ENCODE measurements around the gene RBMS1.
A peak's percentile ranks its signal among the peaks of the same experiment; 100 is the strongest.

Gene RBMS1

GRCh38 chr2:160290598-160290997 lies 203.0 kb downstream of the RBMS1 start:
- Histone ChIP-seq H3K27me3 (no peaks in the 10 kb centered on the region), H3K27ac (peak overlapping the region in 1 of 2 donors; percentile 20), H3K4me3 (no peak overlapping the region), H3K36me3 (peaks cover 7 to 14% (median 13%) of the 10 kb centered on the region in 3 donors), H3K4me1 (peaks cover 0 to 78% (median 40%) of the 10 kb centered on the region in 4 donors), H3K9me3 (no peaks in the 10 kb centered on the region)
- no peak for DNase-seq
- TF ChIP-seq CTCF (IDR thresholded peaks at IDR 0.05) = no peak
- intact Hi-C loops (cut with DNase I; ENCODE audit: low total_unique reads) = no loop called here

GRCh38 chr2:160289831-160290230 lies 203.8 kb downstream of the RBMS1 start:
- Histone ChIP-seq H3K4me1 (peaks cover 0 to 73% (median 38%) of the 10 kb centered on the region in 4 donors), H3K27me3 (no peaks in the 10 kb centered on the region), H3K36me3 (peaks cover 13 to 20% (median 20%) of the 10 kb centered on the region in 3 donors), H3K9me3 (no peaks in the 10 kb centered on the region), H3K27ac (no peak overlapping the region), H3K4me3 (no peak overlapping the region)
- intact Hi-C loops (cut with DNase I; ENCODE audit: low total_unique reads) = no loop called here
- TF ChIP-seq CTCF (IDR thresholded peaks at IDR 0.05) = no peak
- DNase-seq = no peak

GRCh38 chr2:160289126-160289525 lies 204.5 kb downstream of the RBMS1 start:
- H3K4me1 ChIP-seq = peaks cover 0 to 66% (median 31%) of the 10 kb centered on the region in 4 donors
- peak overlapping the region; percentile 29 to 35 for H3K27ac ChIP-seq
- no peaks in the 10 kb centered on the region for H3K27me3 ChIP-seq

GRCh38 chr2:160288324-160288723 lies 205.3 kb downstream of the RBMS1 start:
- H3K4me1 ChIP-seq = peaks cover 0 to 58% (median 28%) of the 10 kb centered on the region in 4 donors
- intact Hi-C loops (cut with DNase I; ENCODE audit: low total_unique reads) = no loop called here

More at GRCh38 chr2:160289126-160289525, 204.5 kb downstream of the RBMS1 start:
- Histone ChIP-seq H3K36me3 (peaks cover 20 to 27% (median 26%) of the 10 kb centered on the region in 3 donors), H3K4me3 (no peak overlapping the region), H3K9me3 (no peaks in the 10 kb centered on the region)
- intact Hi-C loops (cut with DNase I; ENCODE audit: low total_unique reads) = no loop called here
- no peak for DNase-seq
- no peak for TF ChIP-seq CTCF (IDR thresholded peaks at IDR 0.05)

GRCh38 chr2:160287476-160287875 lies 206.1 kb downstream of the RBMS1 start:
- no peak for DNase-seq
- peaks cover 0 to 49% (median 24%) of the 10 kb centered on the region in 4 donors for H3K4me1 ChIP-seq
- no peak overlapping the region for H3K4me3 ChIP-seq
- no peaks in the 10 kb centered on the region for H3K9me3 ChIP-seq
- TF ChIP-seq CTCF (IDR thresholded peaks at IDR 0.05) = no peak
- no peaks in the 10 kb centered on the region for H3K27me3 ChIP-seq
- H3K27ac ChIP-seq = no peak overlapping the region
- H3K36me3 ChIP-seq = peaks cover 31 to 40% (median 34%) of the 10 kb centered on the region in 3 donors
- intact Hi-C loops (cut with DNase I; ENCODE audit: low total_unique reads) = no loop called here

More at GRCh38 chr2:160288324-160288723, 205.3 kb downstream of the RBMS1 start:
- H3K9me3 ChIP-seq = no peaks in the 10 kb centered on the region
- H3K27me3 ChIP-seq = no peaks in the 10 kb centered on the region
- no peak overlapping the region for H3K4me3 ChIP-seq
- DNase-seq = no peak
- H3K36me3 ChIP-seq = peaks cover 28 to 32% (median 31%) of the 10 kb centered on the region in 3 donors
- TF ChIP-seq CTCF (IDR thresholded peaks at IDR 0.05) = no peak
- H3K27ac ChIP-seq = peak overlapping the region; percentile 29 to 35

DNA sequence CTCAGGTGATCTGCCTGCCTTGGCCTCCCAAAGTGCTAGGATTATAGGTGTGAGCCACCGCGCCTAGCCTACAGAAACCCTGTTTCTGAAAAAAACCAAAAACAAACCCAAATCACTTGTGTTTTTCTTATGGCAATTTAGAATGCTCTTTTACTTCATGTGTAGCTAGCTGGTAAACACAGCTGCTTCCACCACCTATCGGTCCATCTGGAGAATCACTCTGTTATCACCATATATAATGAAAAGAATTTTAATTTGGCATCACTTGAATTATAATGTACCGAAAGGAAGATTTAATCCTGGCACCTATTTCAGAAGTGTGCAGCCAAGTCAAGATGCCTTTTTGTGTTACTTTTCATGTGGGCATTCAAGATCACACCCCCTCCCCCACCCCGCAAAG lies 207.1 kb downstream of the RBMS1 start:
- Histone ChIP-seq H3K27me3 (no peaks in the 10 kb centered on the region), H3K4me1 (peaks cover 0 to 46% (median 21%) of the 10 kb centered on the region in 4 donors), H3K27ac (no peak overlapping the region), H3K36me3 (peaks cover 31 to 47% (median 34%) of the 10 kb centered on the region in 3 donors), H3K9me3 (no peaks in the 10 kb centered on the region), H3K4me3 (no peak overlapping the region)
- intact Hi-C loops (cut with DNase I; ENCODE audit: low total_unique reads) = no loop called here
- DNase-seq = no peak
- no peak for TF ChIP-seq CTCF (IDR thresholded peaks at IDR 0.05)

All from tibial artery (tissue), 4 donors.